Activated T-cell treated with anti-CD3 and anti-CD28 coated beads, Interleukin-2, amount 50 U/mL, for 48 hours (primary cell): Measurements from ENCODE around the gene ROR1.

Experiments used
- DNase-seq, 2 experiments: peaks; one replicate each; pipeline ENCODE4 v3.0.0-alpha.2; 2020

ROR1 gene

DNA sequence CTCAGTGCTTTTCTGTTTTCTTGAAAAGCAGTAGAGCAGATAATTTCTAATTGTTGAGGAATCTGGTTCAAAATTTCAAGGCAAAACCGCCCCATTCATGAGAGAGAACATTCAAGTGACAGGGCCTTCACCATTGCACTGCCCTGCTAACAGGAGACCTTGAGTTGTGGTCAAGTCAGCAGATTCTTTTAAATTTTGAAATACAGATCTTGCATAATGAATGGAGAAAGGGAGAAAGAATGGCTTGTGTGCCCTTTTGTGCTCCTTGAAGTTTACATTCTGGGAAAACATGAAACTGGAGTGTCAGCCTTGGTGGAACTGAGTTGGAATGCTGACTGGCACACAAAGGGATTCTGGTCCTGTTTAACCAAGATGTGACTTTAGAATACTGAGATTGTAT, 265.1 kb downstream of the ROR1 start:
- DNase-seq, result no peak

- no peak for DNase-seq
Observed at GRCh38 chr1:64039390-64039926, 265.6 kb downstream of the ROR1 start.

DNA sequence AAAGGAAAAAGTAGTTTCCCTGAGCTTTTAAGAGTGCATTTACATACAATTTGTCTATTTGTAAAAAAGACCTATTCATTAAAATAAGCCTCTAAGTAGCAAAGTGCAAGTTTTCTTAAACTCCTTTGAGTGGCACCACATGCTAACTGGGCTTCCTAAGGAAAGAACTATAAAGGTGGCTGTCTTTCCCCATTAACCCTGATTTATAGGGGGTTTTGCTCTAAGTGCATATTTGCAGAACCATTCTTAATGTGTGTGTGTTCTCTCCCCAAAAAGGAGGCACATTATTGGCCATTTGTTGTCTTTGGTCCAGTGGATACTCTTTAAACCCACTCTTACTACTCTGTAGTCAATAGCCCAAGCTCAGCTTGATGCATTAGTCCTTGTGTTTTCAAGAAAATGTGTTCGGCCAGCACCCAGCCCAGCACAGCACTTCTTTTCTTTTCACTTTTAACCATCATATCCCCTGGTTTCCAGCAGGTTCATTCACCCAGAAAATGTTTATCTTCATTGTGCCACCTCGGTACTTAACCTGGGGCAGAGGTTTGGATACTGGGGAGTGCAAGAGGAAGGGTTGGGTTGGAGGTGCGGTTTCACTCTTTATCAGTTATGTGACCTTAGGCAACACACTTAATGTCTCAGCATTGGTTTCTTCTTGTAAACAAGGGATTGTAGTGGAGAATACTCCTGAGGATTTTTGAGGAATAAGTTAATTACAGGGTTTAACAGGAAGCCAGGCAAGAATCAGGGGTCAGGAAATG, 267.7 kb downstream of the ROR1 start:
- no peak for DNase-seq

GRCh38 chr1:64042331-64043100, 268.7 kb downstream of the ROR1 start:
- no peak for DNase-seq

DNA sequence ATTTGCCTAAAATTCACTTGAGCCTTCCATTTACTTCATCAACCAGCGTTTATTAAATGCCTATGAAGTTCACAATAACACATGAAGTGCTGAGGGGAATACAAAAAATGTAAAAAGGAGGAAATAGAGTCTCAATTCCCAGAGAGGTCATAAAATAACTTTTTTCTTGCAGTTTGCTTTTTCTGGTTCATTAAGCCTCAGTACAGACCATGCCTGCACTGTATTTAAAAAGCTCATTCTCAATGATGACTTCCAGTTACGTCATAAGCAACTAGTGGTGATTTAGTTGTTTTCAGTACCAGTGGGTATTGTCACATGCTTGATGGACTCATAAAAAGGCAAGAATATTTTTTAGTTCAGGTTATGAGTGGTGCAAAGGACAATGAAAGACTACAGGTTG, 269.5 kb downstream of the ROR1 start:
- no peak for DNase-seq

GRCh38 chr1:64043976-64044375, 270.2 kb downstream of the ROR1 start:
- DNase-seq, result no peak

DNA sequence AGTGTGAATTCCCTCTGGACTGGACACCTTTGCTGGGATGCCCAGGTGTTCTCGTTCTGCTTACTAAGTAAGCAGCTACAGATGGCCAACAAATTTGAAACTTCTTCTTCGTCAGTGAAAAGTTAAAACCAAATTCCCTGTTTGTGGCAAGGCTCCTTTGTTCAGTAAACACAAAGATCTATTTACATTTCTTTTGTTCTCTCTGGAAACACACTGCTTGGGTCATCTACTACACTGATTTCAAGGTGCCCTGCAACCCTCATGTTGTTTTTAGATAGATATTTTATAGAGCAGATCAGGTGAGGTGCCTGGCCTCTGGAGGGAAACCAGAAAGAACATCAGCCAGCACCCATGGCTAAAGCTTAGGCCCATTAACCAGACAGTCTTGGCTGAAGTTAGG, 272.4 kb downstream of the ROR1 start:
- no peak for DNase-seq

- no peak for DNase-seq
Observed at GRCh38 chr1:64046891-64047290, 273.1 kb downstream of the ROR1 start.

- DNase-seq, result no peak
Observed at GRCh38 chr1:64047549-64047996, 273.8 kb downstream of the ROR1 start.

- DNase-seq, result no peak
Observed at GRCh38 chr1:64049900-64050540, 276.2 kb downstream of the ROR1 start.

DNA sequence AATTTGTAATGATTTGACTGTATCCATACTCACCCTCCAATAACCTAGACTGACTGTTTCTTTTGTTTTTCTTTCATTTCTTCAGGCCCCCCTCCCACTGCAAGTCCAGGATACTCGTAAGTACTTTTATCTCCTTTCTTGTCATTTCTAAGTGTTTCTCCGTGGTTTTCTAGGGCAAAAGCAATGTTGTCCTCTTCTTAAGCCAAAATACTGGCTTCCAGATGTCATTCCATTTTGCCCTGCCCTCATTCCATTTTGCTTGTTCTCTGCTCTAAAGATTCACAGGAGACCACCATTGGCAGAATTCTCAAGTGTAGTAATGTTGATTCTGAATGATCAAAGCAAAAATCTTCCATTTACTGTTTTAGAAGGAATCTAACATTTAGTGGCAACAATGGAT, 276.8 kb downstream of the ROR1 start:
- DNase-seq, result no peak

DNA sequence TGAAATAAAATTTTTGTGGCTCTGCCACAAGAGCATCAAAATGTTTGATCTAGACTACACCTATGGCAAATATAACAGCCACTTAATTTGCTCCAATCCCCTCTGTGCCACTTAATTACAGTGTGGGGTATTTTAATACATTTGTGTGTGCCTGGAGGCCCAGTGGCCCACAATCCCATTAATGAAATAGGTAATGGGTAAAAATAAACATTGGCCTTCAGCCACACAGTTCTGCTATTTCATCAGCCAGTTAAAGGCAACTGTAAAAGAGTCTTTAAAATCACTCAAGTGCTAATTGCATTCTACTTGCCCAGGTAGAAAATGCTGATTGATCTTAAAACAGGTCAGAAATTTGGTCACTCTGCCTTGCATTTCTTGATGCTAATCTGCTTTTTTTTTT, 278.0 kb downstream of the ROR1 start:
- no peak for DNase-seq

DNA sequence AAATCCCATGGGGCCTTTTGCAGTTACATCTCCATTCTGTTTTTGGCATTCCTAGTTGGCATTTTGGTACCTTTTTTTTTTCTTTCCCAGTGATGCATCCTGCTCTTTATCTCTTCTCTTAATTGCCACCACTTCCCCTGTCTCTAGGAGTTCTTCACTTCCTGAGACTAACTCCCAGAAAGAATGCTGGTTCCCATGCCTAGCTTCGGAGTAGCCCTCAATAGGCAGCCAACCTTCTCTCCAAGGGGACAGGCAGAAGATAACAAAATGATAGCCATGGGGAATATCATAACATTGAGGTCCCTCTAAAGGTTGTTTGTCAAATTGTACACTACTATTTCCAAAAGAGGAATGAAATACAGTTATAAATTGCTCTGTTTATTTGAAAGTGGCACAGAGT, 279.0 kb downstream of the ROR1 start:
- no peak for DNase-seq

DNA sequence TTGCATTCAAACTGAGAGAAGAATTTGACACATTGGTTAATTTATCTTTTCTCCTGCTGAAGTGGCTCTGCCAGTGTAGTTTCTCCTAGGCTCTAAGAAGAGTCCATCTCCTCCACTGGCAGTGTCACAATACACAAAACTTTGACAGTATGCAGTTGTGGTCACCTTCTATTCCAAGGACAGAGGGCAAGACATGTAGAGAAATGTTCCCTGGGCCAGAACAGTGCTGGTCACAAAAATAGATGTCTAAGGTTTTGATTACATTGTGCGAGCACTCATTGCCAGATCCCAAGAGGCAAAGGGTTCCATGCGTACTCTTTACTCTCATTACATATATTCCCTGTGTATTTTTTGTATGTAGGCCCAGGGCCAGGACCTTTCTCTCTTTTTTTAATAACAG, 281.5 kb downstream of the ROR1 start:
- DNase-seq, result no peak

DNA sequence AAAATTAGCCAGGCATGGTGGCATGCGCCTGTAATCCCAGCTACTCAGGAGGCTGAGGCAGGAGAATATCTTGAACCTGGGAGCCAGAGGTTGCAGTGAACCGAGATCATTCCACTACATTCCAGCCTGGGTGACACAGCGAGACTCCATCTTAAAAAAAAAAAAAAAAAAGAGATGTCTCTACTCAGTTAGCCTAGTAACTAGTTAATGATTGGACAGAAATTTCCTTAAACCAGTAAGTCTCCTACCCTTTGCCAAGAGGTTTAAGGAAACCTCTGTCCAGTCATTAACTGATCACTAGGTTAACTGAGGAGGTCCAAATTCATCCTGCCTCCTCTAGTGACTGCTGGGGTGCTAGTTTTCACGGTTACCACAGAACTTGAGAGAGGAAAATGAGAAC, 285.7 kb downstream of the ROR1 start:
- no peak for DNase-seq

GRCh38 chr1:64060611-64061302, 286.9 kb downstream of the ROR1 start:
- no peak for DNase-seq

DNA sequence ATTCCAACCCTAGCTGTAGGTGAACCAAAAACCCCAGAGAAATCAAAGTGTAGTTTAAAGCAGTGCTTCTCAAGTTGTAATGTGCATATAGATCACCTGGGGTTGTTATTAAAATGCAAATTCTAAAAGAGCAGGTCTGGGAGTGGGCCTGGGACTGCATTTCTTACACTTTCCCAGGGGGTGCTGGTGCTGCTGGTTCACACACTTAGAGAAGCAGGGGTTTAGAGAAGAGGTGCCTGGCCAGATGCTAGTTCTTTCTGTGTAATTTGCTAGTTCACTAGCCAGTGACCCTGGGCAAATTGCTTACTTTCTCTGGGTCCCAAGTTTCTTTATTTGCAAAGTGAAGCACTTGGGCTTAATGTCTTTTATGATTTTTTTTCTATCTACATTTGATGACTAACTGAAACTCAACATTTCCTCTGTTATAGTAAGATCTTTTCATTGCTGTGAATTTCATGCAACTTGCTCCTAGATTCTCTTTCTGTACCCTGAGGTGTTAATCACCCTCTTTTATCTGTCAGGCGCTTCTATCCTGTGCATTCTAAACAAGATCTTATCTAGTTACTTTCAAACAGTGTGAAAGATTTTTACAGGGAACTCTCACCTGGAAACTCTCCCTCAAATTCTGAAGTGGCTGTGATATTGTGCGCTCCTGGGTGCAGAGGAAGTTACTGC, 287.8 kb downstream of the ROR1 start:
- no peak for DNase-seq

- DNase-seq, result no peak
Observed at GRCh38 chr1:64062529-64062928, 288.7 kb downstream of the ROR1 start.

GRCh38 chr1:64062941-64063581, 289.2 kb downstream of the ROR1 start:
- DNase-seq, result no peak

- DNase-seq, result no peak
Observed at GRCh38 chr1:64065571-64065970, 291.8 kb downstream of the ROR1 start.

GRCh38 chr1:64072089-64072793, 298.4 kb downstream of the ROR1 start:
- DNase-seq, result no peak
